ENCODE measurements around the gene WDCP. TPM values are rescaled to one million over a fixed set of nuclear protein-coding genes. Genes with fewer than 3 reads are reported as not detected.

Gene WDCP
- total and polyA plus RNA-seq, 10 of the 15 experiments (the other 5 are each of a cell fraction or from before 2014, with no cell fraction given) = 5.5 to 21.3 (median 13.2) TPM

DNA sequence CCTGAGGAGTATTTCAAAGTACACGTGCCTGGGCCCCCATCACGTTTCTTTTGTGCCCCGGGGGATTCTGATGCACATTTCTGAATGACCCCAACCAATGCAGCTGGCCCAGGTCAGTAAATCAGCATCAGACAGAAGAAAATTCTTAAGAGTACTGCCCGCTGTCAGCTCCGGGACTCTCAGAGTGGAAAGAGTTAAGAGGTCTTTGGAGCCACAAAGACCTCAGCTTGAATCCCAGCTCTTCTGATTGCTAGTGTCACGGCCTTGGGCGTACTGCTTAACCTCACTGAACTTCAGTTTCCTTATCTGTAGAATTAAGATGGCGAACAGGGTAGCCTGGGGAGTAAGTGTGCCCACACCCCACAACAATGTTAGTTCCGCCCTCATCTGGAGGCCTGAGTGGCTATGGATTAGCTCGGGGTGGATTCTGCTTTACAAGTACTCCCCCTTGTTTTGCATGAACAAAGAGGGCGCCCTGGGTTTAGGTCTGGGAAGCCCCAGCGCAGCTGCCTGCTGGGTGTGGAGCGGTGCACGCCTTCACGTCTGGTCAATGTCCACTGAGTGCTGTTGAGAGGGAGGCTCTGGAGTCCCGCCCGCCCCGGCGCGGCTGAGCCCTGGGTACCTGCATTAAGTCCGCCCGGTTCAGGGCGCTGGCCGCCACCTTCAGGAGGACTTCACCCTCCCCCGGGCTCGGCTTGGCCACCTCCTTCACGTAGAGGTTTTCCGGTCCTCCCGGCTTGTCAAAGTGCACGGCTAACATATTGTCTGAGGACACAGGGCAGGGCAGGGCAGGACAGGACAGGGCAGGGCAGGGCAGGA, 36.6 kb upstream of the WDCP start (continued):
- no peak for TF ChIP-seq SMC3 (IDR thresholded peaks at IDR 0.05; ENCODE audit: borderline replicate concordance, low read length)
- no peak for TF ChIP-seq HDAC6 (IDR thresholded peaks at IDR 0.05; ENCODE audit: unreplicated experiment)
- TF ChIP-seq CHD4 (IDR thresholded peaks at IDR 0.05) = no peak
- no peak for TF ChIP-seq BRCA1 (IDR thresholded peaks at IDR 0.05; ENCODE audit: low read depth, low read length)
- no peak for TF ChIP-seq ZNF274 (IDR thresholded peaks at IDR 0.05; ENCODE audit: insufficient read depth, insufficient read length)
- TF ChIP-seq, protein P1, sequence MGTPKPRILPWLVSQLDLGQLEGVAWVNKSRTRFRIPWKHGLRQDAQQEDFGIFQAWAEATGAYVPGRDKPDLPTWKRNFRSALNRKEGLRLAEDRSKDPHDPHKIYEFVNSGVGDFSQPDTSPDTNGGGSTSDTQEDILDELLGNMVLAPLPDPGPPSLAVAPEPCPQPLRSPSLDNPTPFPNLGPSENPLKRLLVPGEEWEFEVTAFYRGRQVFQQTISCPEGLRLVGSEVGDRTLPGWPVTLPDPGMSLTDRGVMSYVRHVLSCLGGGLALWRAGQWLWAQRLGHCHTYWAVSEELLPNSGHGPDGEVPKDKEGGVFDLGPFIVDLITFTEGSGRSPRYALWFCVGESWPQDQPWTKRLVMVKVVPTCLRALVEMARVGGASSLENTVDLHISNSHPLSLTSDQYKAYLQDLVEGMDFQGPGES (IDR thresholded peaks at IDR 0.05) = no peak
- TF ChIP-seq ZNF384 (IDR thresholded peaks at IDR 0.05; ENCODE audit: borderline replicate concordance, low read depth, low read length) = no peak
- no peak for TF ChIP-seq ZBED1 (IDR thresholded peaks at IDR 0.05; ENCODE audit: borderline replicate concordance)
- TF ChIP-seq CREB1 (IDR thresholded peaks at IDR 0.05; ENCODE audit: low read depth) = no peak
- peak; percentile 64; the same call in 1 of the 2 replicates for TF ChIP-seq DPF2 (IDR thresholded peaks at IDR 0.05)
- TF ChIP-seq, protein P2, sequence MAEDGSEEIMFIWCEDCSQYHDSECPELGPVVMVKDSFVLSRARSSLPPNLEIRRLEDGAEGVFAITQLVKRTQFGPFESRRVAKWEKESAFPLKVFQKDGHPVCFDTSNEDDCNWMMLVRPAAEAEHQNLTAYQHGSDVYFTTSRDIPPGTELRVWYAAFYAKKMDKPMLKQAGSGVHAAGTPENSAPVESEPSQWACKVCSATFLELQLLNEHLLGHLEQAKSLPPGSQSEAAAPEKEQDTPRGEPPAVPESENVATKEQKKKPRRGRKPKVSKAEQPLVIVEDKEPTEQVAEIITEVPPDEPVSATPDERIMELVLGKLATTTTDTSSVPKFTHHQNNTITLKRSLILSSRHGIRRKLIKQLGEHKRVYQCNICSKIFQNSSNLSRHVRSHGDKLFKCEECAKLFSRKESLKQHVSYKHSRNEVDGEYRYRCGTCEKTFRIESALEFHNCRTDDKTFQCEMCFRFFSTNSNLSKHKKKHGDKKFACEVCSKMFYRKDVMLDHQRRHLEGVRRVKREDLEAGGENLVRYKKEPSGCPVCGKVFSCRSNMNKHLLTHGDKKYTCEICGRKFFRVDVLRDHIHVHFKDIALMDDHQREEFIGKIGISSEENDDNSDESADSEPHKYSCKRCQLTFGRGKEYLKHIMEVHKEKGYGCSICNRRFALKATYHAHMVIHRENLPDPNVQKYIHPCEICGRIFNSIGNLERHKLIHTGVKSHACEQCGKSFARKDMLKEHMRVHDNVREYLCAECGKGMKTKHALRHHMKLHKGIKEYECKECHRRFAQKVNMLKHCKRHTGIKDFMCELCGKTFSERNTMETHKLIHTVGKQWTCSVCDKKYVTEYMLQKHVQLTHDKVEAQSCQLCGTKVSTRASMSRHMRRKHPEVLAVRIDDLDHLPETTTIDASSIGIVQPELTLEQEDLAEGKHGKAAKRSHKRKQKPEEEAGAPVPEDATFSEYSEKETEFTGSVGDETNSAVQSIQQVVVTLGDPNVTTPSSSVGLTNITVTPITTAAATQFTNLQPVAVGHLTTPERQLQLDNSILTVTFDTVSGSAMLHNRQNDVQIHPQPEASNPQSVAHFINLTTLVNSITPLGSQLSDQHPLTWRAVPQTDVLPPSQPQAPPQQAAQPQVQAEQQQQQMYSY (CRISPR knock-in tag; IDR thresholded peaks at IDR 0.05) = no peak
- TF ChIP-seq FOXM1 (IDR thresholded peaks at IDR 0.05; ENCODE audit: low read depth, low read length) = 0 out of 2 replicates have a peak, but pooled peaks have one; percentile 22
- TF ChIP-seq SUZ12 (IDR thresholded peaks at IDR 0.05; ENCODE audit: unreplicated experiment) = no peak
- TF ChIP-seq SMAD5 (IDR thresholded peaks at IDR 0.05; ENCODE audit: low read depth) = no peak
- TF ChIP-seq CBX5 (IDR thresholded peaks at IDR 0.05; ENCODE audit: low read depth) = no peak
- TF ChIP-seq, protein P3, sequence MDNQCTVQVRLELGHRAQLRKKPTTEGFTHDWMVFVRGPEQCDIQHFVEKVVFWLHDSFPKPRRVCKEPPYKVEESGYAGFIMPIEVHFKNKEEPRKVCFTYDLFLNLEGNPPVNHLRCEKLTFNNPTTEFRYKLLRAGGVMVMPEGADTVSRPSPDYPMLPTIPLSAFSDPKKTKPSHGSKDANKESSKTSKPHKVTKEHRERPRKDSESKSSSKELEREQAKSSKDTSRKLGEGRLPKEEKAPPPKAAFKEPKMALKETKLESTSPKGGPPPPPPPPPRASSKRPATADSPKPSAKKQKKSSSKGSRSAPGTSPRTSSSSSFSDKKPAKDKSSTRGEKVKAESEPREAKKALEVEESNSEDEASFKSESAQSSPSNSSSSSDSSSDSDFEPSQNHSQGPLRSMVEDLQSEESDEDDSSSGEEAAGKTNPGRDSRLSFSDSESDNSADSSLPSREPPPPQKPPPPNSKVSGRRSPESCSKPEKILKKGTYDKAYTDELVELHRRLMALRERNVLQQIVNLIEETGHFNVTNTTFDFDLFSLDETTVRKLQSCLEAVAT (IDR thresholded peaks at IDR 0.05) = peak; percentile 83
- TF ChIP-seq, protein P4, sequence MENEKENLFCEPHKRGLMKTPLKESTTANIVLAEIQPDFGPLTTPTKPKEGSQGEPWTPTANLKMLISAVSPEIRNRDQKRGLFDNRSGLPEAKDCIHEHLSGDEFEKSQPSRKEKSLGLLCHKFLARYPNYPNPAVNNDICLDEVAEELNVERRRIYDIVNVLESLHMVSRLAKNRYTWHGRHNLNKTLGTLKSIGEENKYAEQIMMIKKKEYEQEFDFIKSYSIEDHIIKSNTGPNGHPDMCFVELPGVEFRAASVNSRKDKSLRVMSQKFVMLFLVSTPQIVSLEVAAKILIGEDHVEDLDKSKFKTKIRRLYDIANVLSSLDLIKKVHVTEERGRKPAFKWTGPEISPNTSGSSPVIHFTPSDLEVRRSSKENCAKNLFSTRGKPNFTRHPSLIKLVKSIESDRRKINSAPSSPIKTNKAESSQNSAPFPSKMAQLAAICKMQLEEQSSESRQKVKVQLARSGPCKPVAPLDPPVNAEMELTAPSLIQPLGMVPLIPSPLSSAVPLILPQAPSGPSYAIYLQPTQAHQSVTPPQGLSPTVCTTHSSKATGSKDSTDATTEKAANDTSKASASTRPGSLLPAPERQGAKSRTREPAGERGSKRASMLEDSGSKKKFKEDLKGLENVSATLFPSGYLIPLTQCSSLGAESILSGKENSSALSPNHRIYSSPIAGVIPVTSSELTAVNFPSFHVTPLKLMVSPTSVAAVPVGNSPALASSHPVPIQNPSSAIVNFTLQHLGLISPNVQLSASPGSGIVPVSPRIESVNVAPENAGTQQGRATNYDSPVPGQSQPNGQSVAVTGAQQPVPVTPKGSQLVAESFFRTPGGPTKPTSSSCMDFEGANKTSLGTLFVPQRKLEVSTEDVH (IDR thresholded peaks at IDR 0.05; ENCODE audit: low read depth, partially characterized antibody) = no peak
- TF ChIP-seq NR2F1 (conservative IDR thresholded peaks at IDR 0.05) = no peak
- no peak for TF ChIP-seq MTA2 (IDR thresholded peaks at IDR 0.05; ENCODE audit: low read depth)
- TF ChIP-seq IKZF2 (IDR thresholded peaks at IDR 0.05) = no peak
- peak; percentile 91 for TF ChIP-seq YY1 (IDR thresholded peaks at IDR 0.05; ENCODE audit: low read depth, low read length)
- no peak for TF ChIP-seq NFYA (IDR thresholded peaks at IDR 0.05; ENCODE audit: borderline replicate concordance, low read depth, low read length)
- no peak for TF ChIP-seq SIX5 (IDR thresholded peaks at IDR 0.05; ENCODE audit: low read depth, low read length, severe bottlenecking)

All from GM12878 (cell line).